Activated T-cell treated with anti-CD3 and anti-CD28 coated beads, Interleukin-2, amount 50 U/mL, for 72 hours (primary cell): ENCODE results near the gene PEX14. TPM values are rescaled to one million over a fixed set of nuclear protein-coding genes. Genes with fewer than 3 reads are reported as not detected.

Experiments used
- ATAC-seq, 2 donors: fragments of 150-1000 bp; cut with Tn5 transposase; replicated peaks in 1 of 2; 2 replicates each; pipeline ENCODE4 v1.10.0; 2021; ENCODE audit warnings: moderate library complexity in 2 of 2, mild to moderate bottlenecking in 1 of 2
- DNase-seq, 2 donors: peaks; one replicate each; pipeline ENCODE4 v3.0.0; 2021 to 2022; ENCODE audit warnings: mixed read lengths in 1 of 2
- H3K27ac Mint-ChIP-seq: one replicate; pipeline ENCODE4 v1.8.0; 2022; ENCODE audit warnings: mild to moderate bottlenecking, moderate library complexity, mixed read lengths
- H3K27me3 Mint-ChIP-seq: one replicate; pipeline ENCODE4 v1.8.0; 2022; ENCODE audit warnings: low read depth, mixed read lengths
- H3K36me3 Mint-ChIP-seq, 2 donors: one replicate each; pipeline ENCODE4 v1.8.0; 2022; ENCODE audit warnings: mixed read lengths in 2 of 2, mild to moderate bottlenecking in 1 of 2; ENCODE audit not compliant: insufficient read depth in 2 of 2
- H3K4me1 Mint-ChIP-seq: one replicate; pipeline ENCODE4 v1.8.0; 2022; ENCODE audit warnings: low read depth, mixed read lengths
- H3K4me3 Mint-ChIP-seq, 2 donors: one replicate each; pipeline ENCODE4 v1.8.0; 2022; ENCODE audit warnings: mild to moderate bottlenecking in 2 of 2, mixed read lengths in 2 of 2, moderate library complexity in 2 of 2
- H3K9me3 Mint-ChIP-seq, 2 donors: one replicate each; pipeline ENCODE4 v1.8.0; 2022; ENCODE audit warnings: mixed read lengths in 2 of 2
- total RNA-seq, 2 donors: library from RNA; stranded (reverse); gene quantifications; one replicate each; pipeline ENCODE4 v1.2.3, GENCODE V29; 2022

The PEX14 gene
- total RNA-seq, 2 donors from 2014 or later = 25.7 to 30.2 TPM

- Mint-ChIP-seq H3K27ac (no peak overlapping the region), H3K9me3 (no peaks in the 10 kb centered on the region)
Observed at GRCh38 chr1:10630661-10631120, 155.9 kb downstream of the PEX14 start.

GRCh38 chr1:10631121-10631810 is 156.5 kb downstream of the PEX14 start:
- DNase-seq (no peak), ATAC-seq (no peak)
- Mint-ChIP-seq H3K27me3 (no peaks in the 10 kb centered on the region), H3K4me1 (no peaks in the 10 kb centered on the region), H3K27ac (no peak overlapping the region), H3K9me3 (no peaks in the 10 kb centered on the region), H3K4me3 (no peak overlapping the region), H3K36me3 (peaks cover 0 to 1% of the 10 kb centered on the region in 2 donors)

More at GRCh38 chr1:10630661-10631120, 155.9 kb downstream of the PEX14 start:
- ATAC-seq (no peak), DNase-seq (no peak)
- H3K27me3 Mint-ChIP-seq = no peaks in the 10 kb centered on the region
- no peak overlapping the region for H3K4me3 Mint-ChIP-seq
- H3K4me1 Mint-ChIP-seq = no peaks in the 10 kb centered on the region
- peaks cover 0 to 1% of the 10 kb centered on the region in 2 donors for H3K36me3 Mint-ChIP-seq

- Mint-ChIP-seq H3K4me3 (no peak overlapping the region), H3K4me1 (no peaks in the 10 kb centered on the region)
Observed at GRCh38 chr1:10631811-10632593, 157.3 kb downstream of the PEX14 start.

GRCh38 chr1:10632691-10633090 is 157.9 kb downstream of the PEX14 start:
- DNase-seq (no peak), ATAC-seq (no peak)
- Mint-ChIP-seq H3K27me3 (no peaks in the 10 kb centered on the region), H3K27ac (no peak overlapping the region), H3K4me1 (no peaks in the 10 kb centered on the region), H3K9me3 (no peaks in the 10 kb centered on the region), H3K36me3 (peaks cover 0 to 1% of the 10 kb centered on the region in 2 donors), H3K4me3 (no peak overlapping the region)

More at GRCh38 chr1:10631811-10632593, 157.3 kb downstream of the PEX14 start:
- Mint-ChIP-seq H3K27ac (no peak overlapping the region), H3K27me3 (no peaks in the 10 kb centered on the region), H3K36me3 (peaks cover 0 to 1% of the 10 kb centered on the region in 2 donors), H3K9me3 (no peaks in the 10 kb centered on the region)
- DNase-seq (no peak), ATAC-seq (no peak)

GRCh38 chr1:10633416-10633815 is 158.7 kb downstream of the PEX14 start:
- Mint-ChIP-seq H3K27me3 (no peaks in the 10 kb centered on the region), H3K27ac (no peak overlapping the region), H3K4me1 (no peaks in the 10 kb centered on the region), H3K4me3 (no peak overlapping the region), H3K9me3 (no peaks in the 10 kb centered on the region), H3K36me3 (peaks cover 0 to 1% of the 10 kb centered on the region in 2 donors)
- no peak for ATAC-seq
- DNase-seq = no peak

GRCh38 chr1:10634075-10634427 is 159.3 kb downstream of the PEX14 start:
- ATAC-seq = no peak
- H3K27me3 Mint-ChIP-seq = no peaks in the 10 kb centered on the region
- peaks cover 0 to 1% of the 10 kb centered on the region in 2 donors for H3K36me3 Mint-ChIP-seq

GRCh38 chr1:10634428-10635084 is 159.8 kb downstream of the PEX14 start:
- DNase-seq (no peak), ATAC-seq (no peak)
- Mint-ChIP-seq H3K4me1 (no peaks in the 10 kb centered on the region), H3K9me3 (no peaks in the 10 kb centered on the region), H3K27me3 (no peaks in the 10 kb centered on the region), H3K27ac (no peak overlapping the region), H3K4me3 (no peak overlapping the region), H3K36me3 (peaks cover 0 to 1% of the 10 kb centered on the region in 2 donors)

More at GRCh38 chr1:10634075-10634427, 159.3 kb downstream of the PEX14 start:
- Mint-ChIP-seq H3K27ac (no peak overlapping the region), H3K4me1 (no peaks in the 10 kb centered on the region), H3K9me3 (no peaks in the 10 kb centered on the region), H3K4me3 (no peak overlapping the region)
- no peak for DNase-seq

GRCh38 chr1:10635085-10635896 is 160.5 kb downstream of the PEX14 start:
- Mint-ChIP-seq H3K36me3 (peaks cover 0 to 1% of the 10 kb centered on the region in 2 donors), H3K27me3 (no peaks in the 10 kb centered on the region), H3K9me3 (no peaks in the 10 kb centered on the region), H3K4me1 (no peaks in the 10 kb centered on the region), H3K27ac (no peak overlapping the region), H3K4me3 (no peak overlapping the region)
- no peak for ATAC-seq
- DNase-seq = no peak

- H3K27me3 Mint-ChIP-seq = no peaks in the 10 kb centered on the region
- H3K36me3 Mint-ChIP-seq = no peaks in the 10 kb centered on the region
- ATAC-seq (no peak), DNase-seq (no peak)
- H3K9me3 Mint-ChIP-seq = no peaks in the 10 kb centered on the region
- no peaks in the 10 kb centered on the region for H3K4me1 Mint-ChIP-seq
- H3K4me3 Mint-ChIP-seq = no peak overlapping the region
- H3K27ac Mint-ChIP-seq = no peak overlapping the region
Observed at GRCh38 chr1:10635992-10636391, 161.2 kb downstream of the PEX14 start.

- no peaks in the 10 kb centered on the region for H3K4me1 Mint-ChIP-seq
- H3K36me3 Mint-ChIP-seq = peaks cover 0 to 2% of the 10 kb centered on the region in 2 donors
- no peaks in the 10 kb centered on the region for H3K9me3 Mint-ChIP-seq
- DNase-seq (no peak), ATAC-seq (no peak)
- H3K27me3 Mint-ChIP-seq = no peaks in the 10 kb centered on the region
- no peak overlapping the region for H3K27ac Mint-ChIP-seq
- H3K4me3 Mint-ChIP-seq = peak overlapping the region in 1 of 2 donors; percentile 31
Observed at GRCh38 chr1:10637400-10637799, 162.7 kb downstream of the PEX14 start.

GRCh38 chr1:10637834-10638558 is 163.2 kb downstream of the PEX14 start:
- DNase-seq (no peak), ATAC-seq (peak in 1 of 2 donors; percentile 13)
- H3K36me3 Mint-ChIP-seq = peaks cover 0 to 2% of the 10 kb centered on the region in 2 donors
- no peaks in the 10 kb centered on the region for H3K27me3 Mint-ChIP-seq
- no peak overlapping the region for H3K4me3 Mint-ChIP-seq
- no peaks in the 10 kb centered on the region for H3K4me1 Mint-ChIP-seq
- no peaks in the 10 kb centered on the region for H3K9me3 Mint-ChIP-seq
- no peak overlapping the region for H3K27ac Mint-ChIP-seq

- no peaks in the 10 kb centered on the region for H3K4me1 Mint-ChIP-seq
- no peak overlapping the region for H3K4me3 Mint-ChIP-seq
- H3K27ac Mint-ChIP-seq = no peak overlapping the region
- no peaks in the 10 kb centered on the region for H3K9me3 Mint-ChIP-seq
- DNase-seq (no peak), ATAC-seq (peak in 1 of 2 donors; percentile 5)
- H3K36me3 Mint-ChIP-seq = peaks cover 0 to 2% of the 10 kb centered on the region in 2 donors
- no peaks in the 10 kb centered on the region for H3K27me3 Mint-ChIP-seq
Observed at GRCh38 chr1:10638559-10639005, 163.8 kb downstream of the PEX14 start.
